ENCODE results near the gene GOLGA8K. TPM values are rescaled to one million over a fixed set of nuclear protein-coding genes. Genes with fewer than 3 reads are reported as not detected.

Gene GOLGA8K
- total RNA-seq, 1 experiment from 2014 or later, result not detected

Other genes starting within 250 kb of the GOLGA8K start
- 0.28 and 0.59 TPM in 2 replicates for gene GOLGA8O, start 52.3 kb upstream of the GOLGA8K start, total RNA-seq (2021)
- 1.6 and 2.4 TPM in 2 replicates for gene GOLGA8N, start 190.2 kb upstream of the GOLGA8K start, total RNA-seq (2021)
- gene ARHGAP11A, start 212.2 kb upstream of the GOLGA8K start, total RNA-seq (2021), result 81.5 and 91.6 TPM in 2 replicates
- 0.39 TPM in 1 of 2 replicates, not detected in the other for gene SCG5, start 238.4 kb upstream of the GOLGA8K start, total RNA-seq (2021)